Coronary artery (tissue), 2 donors: ENCODE measurements around the gene MCL1.

Source experiments
- DNase-seq: peaks from one replicate; pipeline ENCODE4 v3.0.0-alpha.2; 2017; ENCODE audit warnings: low spot score
- H3K27ac ChIP-seq, 2 donors: fragments of 200-600 bp; sonication (generic); one replicate each; pipeline ENCODE4 v1.5.1; 2016 to 2019
- H3K4me3 ChIP-seq: fragments of 200-600 bp; sonication (generic); 2 replicates; pipeline ENCODE4 v1.5.1; 2016; ENCODE audit warnings: mild to moderate bottlenecking, moderate library complexity
- CTCF ChIP-seq: fragments of 200-600 bp; sonication (generic); IDR thresholded peaks from one replicate; pipeline ENCODE4 v1.5.1; 2019; ENCODE audit warnings: antibody characterized with exemption

The MCL1 gene

GRCh38 chr1:150560576-150561253 is 18.7 kb downstream of the MCL1 start:
- peak overlapping the region; percentile 73 for H3K4me3 ChIP-seq
- peak; percentile 51 for TF ChIP-seq CTCF

GRCh38 chr1:150560011-150560438 is 19.4 kb downstream of the MCL1 start:
- TF ChIP-seq CTCF: peak; percentile 80
- DNase-seq: peak; percentile 88
- Histone ChIP-seq H3K27ac (peak overlapping the region; percentile 98 to 99), H3K4me3 (peak overlapping the region; percentile 73)

More at GRCh38 chr1:150560576-150561253, 18.7 kb downstream of the MCL1 start:
- DNase-seq: peak; percentile 76
- H3K27ac ChIP-seq: peak overlapping the region; percentile 98 to 99

- no peak for DNase-seq
- Histone ChIP-seq H3K4me3 (peak overlapping the region; percentile 73), H3K27ac (peak overlapping the region; percentile 98 to 99)
- TF ChIP-seq CTCF: no peak
Measured at GRCh38 chr1:150559656-150560010, 19.8 kb downstream of the MCL1 start.

GRCh38 chr1:150558761-150559655 is 20.4 kb downstream of the MCL1 start:
- peak; percentile 84 for DNase-seq
- TF ChIP-seq CTCF: no peak
- peak overlapping the region; percentile 98 to 99 for H3K27ac ChIP-seq
- H3K4me3 ChIP-seq: peak overlapping the region; percentile 73

- Histone ChIP-seq H3K27ac (peak overlapping the region; percentile 32 to 98), H3K4me3 (peak overlapping the region; percentile 73)
- peak; percentile 77 for DNase-seq
- TF ChIP-seq CTCF: no peak
Measured at GRCh38 chr1:150558303-150558704, 21.1 kb downstream of the MCL1 start.

GRCh38 chr1:150557813-150558212 is 21.6 kb downstream of the MCL1 start:
- Histone ChIP-seq H3K27ac (peak overlapping the region; percentile 20 to 32), H3K4me3 (no peak overlapping the region)
- peak; percentile 73 for DNase-seq
- TF ChIP-seq CTCF: no peak
